GM13977 (cell line): ENCODE data around the gene VARS2.
A peak's percentile ranks its signal among the peaks of the same experiment; 100 is the strongest.

Experiments
- DNase-seq: peaks from one replicate; pipeline ENCODE4 v3.0.0; 2012; ENCODE audit warnings: low spot score
- CTCF ChIP-seq: IDR thresholded peaks from 2 replicates; pipeline ENCODE4 v1.5.1; 2012; ENCODE audit warnings: mild to moderate bottlenecking, control low read depth; ENCODE audit not compliant: insufficient read depth; ENCODE audit errors: extremely low read depth, missing control alignments
- in situ Hi-C: fragments of 300-500 bp; cut with MboI; formaldehyde crosslinking; loops from one replicate; pipeline ENCODE4 v1.12.0; 2022; ENCODE audit warnings: low sequenced_read_pairs, low pct_unique_long_range_greater_than_20kb, mixed read lengths, inconsistent platforms; ENCODE audit not compliant: unreplicated experiment

The VARS2 gene

GRCh38 chr6:30884521-30885480, 29.2 kb upstream of the VARS2 start:
- DNase-seq = peak; percentile 79
- TF ChIP-seq CTCF = no peak
- in situ Hi-C loops = no loop called here

GRCh38 chr6:30885481-30885998, 28.5 kb upstream of the VARS2 start:
- TF ChIP-seq CTCF = no peak
- in situ Hi-C loops = no loop called here
- peak; percentile 59 for DNase-seq

GRCh38 chr6:30885999-30886896, 27.8 kb upstream of the VARS2 start:
- DNase-seq = peak; percentile 27
- in situ Hi-C loops = no loop called here
- TF ChIP-seq CTCF = no peak

GRCh38 chr6:30886897-30887255, 27.2 kb upstream of the VARS2 start:
- no peak for DNase-seq
- no peak for TF ChIP-seq CTCF
- in situ Hi-C loops = no loop called here

- DNase-seq = no peak
- no peak for TF ChIP-seq CTCF
- in situ Hi-C loops = no loop called here
Observed at GRCh38 chr6:30887901-30888815, 25.9 kb upstream of the VARS2 start.
